ENCODE measurements around the gene GRIK2. TPM values are rescaled to one million over a fixed set of nuclear protein-coding genes. Genes with fewer than 3 reads are reported as not detected.

Gene GRIK2
- total RNA-seq, 1 donor from 2014 or later: 2.5 TPM

DNA sequence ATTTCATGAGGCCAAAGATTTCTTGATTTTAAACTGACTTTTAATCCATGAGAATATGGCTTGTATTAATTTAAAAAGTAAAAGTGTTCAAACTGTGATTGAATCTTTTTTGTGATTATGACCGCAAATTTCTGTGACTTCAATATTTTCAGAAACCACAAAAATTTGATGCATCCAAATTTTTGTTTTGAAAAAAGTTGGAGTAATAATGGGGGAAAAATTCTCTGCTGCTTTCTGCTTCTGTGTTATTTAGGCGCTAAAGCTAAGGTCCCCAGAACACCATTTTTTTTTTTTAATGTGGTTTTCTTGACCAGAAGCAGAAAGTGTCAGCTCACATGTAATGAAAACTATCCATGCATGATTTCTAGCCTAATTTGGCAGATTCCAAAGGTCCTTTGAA lies 65.3 kb downstream of the GRIK2 start:
- no peak for TF ChIP-seq EZH2 (IDR thresholded peaks at IDR 0.05; ENCODE audit: insufficient read depth, low read length)
- TF ChIP-seq, protein P1, sequence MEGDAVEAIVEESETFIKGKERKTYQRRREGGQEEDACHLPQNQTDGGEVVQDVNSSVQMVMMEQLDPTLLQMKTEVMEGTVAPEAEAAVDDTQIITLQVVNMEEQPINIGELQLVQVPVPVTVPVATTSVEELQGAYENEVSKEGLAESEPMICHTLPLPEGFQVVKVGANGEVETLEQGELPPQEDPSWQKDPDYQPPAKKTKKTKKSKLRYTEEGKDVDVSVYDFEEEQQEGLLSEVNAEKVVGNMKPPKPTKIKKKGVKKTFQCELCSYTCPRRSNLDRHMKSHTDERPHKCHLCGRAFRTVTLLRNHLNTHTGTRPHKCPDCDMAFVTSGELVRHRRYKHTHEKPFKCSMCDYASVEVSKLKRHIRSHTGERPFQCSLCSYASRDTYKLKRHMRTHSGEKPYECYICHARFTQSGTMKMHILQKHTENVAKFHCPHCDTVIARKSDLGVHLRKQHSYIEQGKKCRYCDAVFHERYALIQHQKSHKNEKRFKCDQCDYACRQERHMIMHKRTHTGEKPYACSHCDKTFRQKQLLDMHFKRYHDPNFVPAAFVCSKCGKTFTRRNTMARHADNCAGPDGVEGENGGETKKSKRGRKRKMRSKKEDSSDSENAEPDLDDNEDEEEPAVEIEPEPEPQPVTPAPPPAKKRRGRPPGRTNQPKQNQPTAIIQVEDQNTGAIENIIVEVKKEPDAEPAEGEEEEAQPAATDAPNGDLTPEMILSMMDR (IDR thresholded peaks at IDR 0.05; ENCODE audit: insufficient read depth, low read depth, low read length): no peak
- no peaks in the 10 kb centered on the region for H4K20me1 ChIP-seq (ENCODE audit: insufficient read depth, low read length)
- Mint-ChIP-seq H3K27ac (ENCODE audit: unreplicated experiment) (no peak overlapping the region), H3K36me3 (ENCODE audit: low read depth, unreplicated experiment) (no peaks in the 10 kb centered on the region), H3K4me1 (ENCODE audit: low read depth, unreplicated experiment) (no peaks in the 10 kb centered on the region), H3K4me3 (ENCODE audit: unreplicated experiment) (no peak overlapping the region), H3K27me3 (ENCODE audit: low read depth, unreplicated experiment) (no peaks in the 10 kb centered on the region), H3K9me3 (ENCODE audit: unreplicated experiment) (peaks cover 2% of the 10 kb centered on the region)
- no peak overlapping the region for H2AFZ ChIP-seq (ENCODE audit: low read depth, low read length)
- H3K79me2 ChIP-seq (ENCODE audit: insufficient read depth, low read length): no peaks in the 10 kb centered on the region
- no peaks in the 10 kb centered on the region for H3K4me1 ChIP-seq (ENCODE audit: insufficient read depth, low read length)
- no peak overlapping the region for H3K4me2 ChIP-seq (ENCODE audit: low read length)
- no peak overlapping the region for H3K9ac ChIP-seq (ENCODE audit: low read length)
- no peak for FAIRE-seq
- H3K4me3 ChIP-seq (ENCODE audit: insufficient read depth, low read depth, low read length): no peak overlapping the region
- H3K27me3 ChIP-seq (ENCODE audit: insufficient read depth, low read length): no peaks in the 10 kb centered on the region
- H3K27ac ChIP-seq (ENCODE audit: low read depth, low read length): no peak overlapping the region
- no peaks in the 10 kb centered on the region for H3K36me3 ChIP-seq (ENCODE audit: insufficient read depth, low read length)
- H3K9me3 ChIP-seq (ENCODE audit: insufficient read depth, low read depth, low read length): no peaks in the 10 kb centered on the region
- DNase-seq (ENCODE audit: low read depth): no peak

DNA sequence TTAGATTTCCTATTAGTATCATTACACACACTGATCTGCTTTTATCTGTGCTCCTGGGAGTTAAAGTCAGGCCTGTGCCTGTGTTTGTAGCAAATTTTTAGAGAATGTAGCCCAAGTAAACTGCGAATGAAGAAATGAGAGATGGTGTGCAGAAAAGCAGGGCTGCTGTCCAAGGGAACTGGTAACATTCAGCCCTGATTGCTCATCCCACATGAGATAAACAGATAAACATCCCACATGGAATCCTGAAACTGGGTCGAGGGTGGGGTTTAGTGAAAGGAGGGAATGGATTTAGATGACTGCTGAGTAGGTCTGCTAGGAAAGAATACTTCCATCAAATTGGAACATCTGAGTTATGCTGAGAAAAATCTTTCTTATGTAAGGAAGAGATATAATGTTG lies 69.1 kb downstream of the GRIK2 start:
- no peaks in the 10 kb centered on the region for H4K20me1 ChIP-seq (ENCODE audit: insufficient read depth, low read length)
- H3K4me3 ChIP-seq (ENCODE audit: insufficient read depth, low read depth, low read length): no peak overlapping the region
- no peak overlapping the region for H2AFZ ChIP-seq (ENCODE audit: low read depth, low read length)
- no peaks in the 10 kb centered on the region for H3K9me3 ChIP-seq (ENCODE audit: insufficient read depth, low read depth, low read length)
- no peaks in the 10 kb centered on the region for H3K4me1 Mint-ChIP-seq (ENCODE audit: low read depth, unreplicated experiment)
- no peaks in the 10 kb centered on the region for H3K27me3 Mint-ChIP-seq (ENCODE audit: low read depth, unreplicated experiment)
- no peak overlapping the region for H3K27ac Mint-ChIP-seq (ENCODE audit: unreplicated experiment)
- no peaks in the 10 kb centered on the region for H3K36me3 Mint-ChIP-seq (ENCODE audit: low read depth, unreplicated experiment)
- H3K9ac ChIP-seq (ENCODE audit: low read length): no peak overlapping the region
- H3K36me3 ChIP-seq (ENCODE audit: insufficient read depth, low read length): no peaks in the 10 kb centered on the region
- H3K4me2 ChIP-seq (ENCODE audit: low read length): no peak overlapping the region
- no peak for TF ChIP-seq EZH2 (IDR thresholded peaks at IDR 0.05; ENCODE audit: insufficient read depth, low read length)
- TF ChIP-seq, protein P1 (IDR thresholded peaks at IDR 0.05; ENCODE audit: insufficient read depth, low read depth, low read length): no peak
- H3K4me3 Mint-ChIP-seq (ENCODE audit: unreplicated experiment): no peak overlapping the region
- no peaks in the 10 kb centered on the region for H3K27me3 ChIP-seq (ENCODE audit: insufficient read depth, low read length)
- DNase-seq (ENCODE audit: low read depth) (peak; percentile 3), FAIRE-seq (no peak)
- peaks cover 2% of the 10 kb centered on the region for H3K9me3 Mint-ChIP-seq (ENCODE audit: unreplicated experiment)
- H3K4me1 ChIP-seq (ENCODE audit: insufficient read depth, low read length): no peaks in the 10 kb centered on the region
- H3K79me2 ChIP-seq (ENCODE audit: insufficient read depth, low read length): no peaks in the 10 kb centered on the region
- no peak overlapping the region for H3K27ac ChIP-seq (ENCODE audit: low read depth, low read length)

DNA sequence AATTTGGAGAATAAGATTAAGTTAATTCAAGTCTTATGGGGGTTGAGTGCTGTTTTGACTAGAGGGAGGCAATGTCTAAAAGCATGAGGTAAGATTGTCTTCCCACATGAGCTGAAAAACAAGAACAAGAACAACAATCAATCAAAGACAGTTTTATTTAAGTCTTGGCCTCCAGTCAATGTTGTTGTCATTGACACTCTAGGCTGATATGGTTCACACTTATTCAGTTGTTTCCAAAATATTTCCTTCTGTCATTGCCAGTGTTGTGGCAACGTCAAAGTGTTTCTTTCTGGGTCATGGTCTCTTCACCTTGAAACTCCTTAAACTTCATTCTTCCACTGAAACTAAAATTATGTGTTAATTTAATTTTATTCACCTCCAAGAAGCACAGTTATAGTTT lies 72.4 kb downstream of the GRIK2 start:
- Mint-ChIP-seq H3K27me3 (ENCODE audit: low read depth, unreplicated experiment) (no peaks in the 10 kb centered on the region), H3K9me3 (ENCODE audit: unreplicated experiment) (no peaks in the 10 kb centered on the region), H3K4me1 (ENCODE audit: low read depth, unreplicated experiment) (no peaks in the 10 kb centered on the region), H3K27ac (ENCODE audit: unreplicated experiment) (no peak overlapping the region), H3K4me3 (ENCODE audit: unreplicated experiment) (no peak overlapping the region), H3K36me3 (ENCODE audit: low read depth, unreplicated experiment) (no peaks in the 10 kb centered on the region)
- H3K36me3 ChIP-seq (ENCODE audit: insufficient read depth, low read length): no peaks in the 10 kb centered on the region
- H3K4me2 ChIP-seq (ENCODE audit: low read length): no peak overlapping the region
- H3K9me3 ChIP-seq (ENCODE audit: insufficient read depth, low read depth, low read length): no peaks in the 10 kb centered on the region
- no peaks in the 10 kb centered on the region for H3K27me3 ChIP-seq (ENCODE audit: insufficient read depth, low read length)
- no peaks in the 10 kb centered on the region for H3K79me2 ChIP-seq (ENCODE audit: insufficient read depth, low read length)
- FAIRE-seq (no peak), DNase-seq (ENCODE audit: low read depth) (no peak)
- H3K4me1 ChIP-seq (ENCODE audit: insufficient read depth, low read length): no peaks in the 10 kb centered on the region
- TF ChIP-seq, protein P1 (IDR thresholded peaks at IDR 0.05; ENCODE audit: insufficient read depth, low read depth, low read length): no peak
- no peak for TF ChIP-seq EZH2 (IDR thresholded peaks at IDR 0.05; ENCODE audit: insufficient read depth, low read length)
- H3K27ac ChIP-seq (ENCODE audit: low read depth, low read length): no peak overlapping the region
- H2AFZ ChIP-seq (ENCODE audit: low read depth, low read length): no peak overlapping the region
- no peaks in the 10 kb centered on the region for H4K20me1 ChIP-seq (ENCODE audit: insufficient read depth, low read length)
- H3K4me3 ChIP-seq (ENCODE audit: insufficient read depth, low read depth, low read length): no peak overlapping the region
- no peak overlapping the region for H3K9ac ChIP-seq (ENCODE audit: low read length)
